Measurements from ENCODE around the gene LDLRAD4.
"Not testable (repeated sequence)": the region's sequence is repeated elsewhere in the genome, so short reads cannot be mapped to it uniquely, and the experiment has no call there.

The LDLRAD4 gene

DNA sequence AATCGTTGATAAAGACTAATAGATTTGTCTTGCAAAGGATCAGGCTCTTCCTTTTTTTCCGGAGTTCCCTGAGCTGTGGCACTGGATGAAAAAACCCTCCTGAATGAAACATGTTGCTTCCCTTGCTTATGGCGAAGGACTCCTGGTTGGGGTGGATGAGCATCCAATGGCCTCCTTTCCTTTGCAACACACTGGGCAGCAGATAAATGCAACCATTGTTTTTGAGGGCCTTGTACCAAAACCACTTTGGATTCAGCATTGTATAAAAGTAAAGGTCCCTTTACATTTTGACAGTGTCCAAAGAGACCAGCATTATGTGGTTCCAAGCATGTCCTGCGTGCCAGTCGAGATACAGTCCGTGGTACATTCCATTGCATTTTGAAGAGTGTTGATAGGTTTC lies 463.1 kb downstream of the LDLRAD4 start:
- TF ChIP-seq CTCF (IDR thresholded peaks at IDR 0.05; ENCODE audit: low read depth, low read length), result no peak

GRCh38 chr18:13684546-13684945 lies 466.0 kb downstream of the LDLRAD4 start:
- DNase-seq, result no peak
- Histone ChIP-seq H3K4me3 (ENCODE audit: low read depth, low read length) (no peak overlapping the region), H3K9me3 (ENCODE audit: severe bottlenecking) (no peaks in the 10 kb centered on the region), H3K27me3 (ENCODE audit: insufficient read depth, low read depth, severe bottlenecking) (no peaks in the 10 kb centered on the region), H3K27ac (no peak overlapping the region), H3K36me3 (0 out of 2 replicates have a peak, but pooled peaks cover 3% of the 10 kb centered on the region)
- TF ChIP-seq CTCF (IDR thresholded peaks at IDR 0.05; ENCODE audit: low read depth, low read length), result no peak

More for the DNA sequence above, 463.1 kb downstream of the LDLRAD4 start:
- no peaks in the 10 kb centered on the region for H3K9me3 ChIP-seq (ENCODE audit: severe bottlenecking)
- DNase-seq, result no peak
- no peak overlapping the region for H3K27ac ChIP-seq
- H3K27me3 ChIP-seq (ENCODE audit: insufficient read depth, low read depth, severe bottlenecking), result no peaks in the 10 kb centered on the region
- H3K4me3 ChIP-seq (ENCODE audit: low read depth, low read length), result no peak overlapping the region
- H3K36me3 ChIP-seq, result 0 out of 2 replicates have a peak, but pooled peaks cover 3% of the 10 kb centered on the region

DNA sequence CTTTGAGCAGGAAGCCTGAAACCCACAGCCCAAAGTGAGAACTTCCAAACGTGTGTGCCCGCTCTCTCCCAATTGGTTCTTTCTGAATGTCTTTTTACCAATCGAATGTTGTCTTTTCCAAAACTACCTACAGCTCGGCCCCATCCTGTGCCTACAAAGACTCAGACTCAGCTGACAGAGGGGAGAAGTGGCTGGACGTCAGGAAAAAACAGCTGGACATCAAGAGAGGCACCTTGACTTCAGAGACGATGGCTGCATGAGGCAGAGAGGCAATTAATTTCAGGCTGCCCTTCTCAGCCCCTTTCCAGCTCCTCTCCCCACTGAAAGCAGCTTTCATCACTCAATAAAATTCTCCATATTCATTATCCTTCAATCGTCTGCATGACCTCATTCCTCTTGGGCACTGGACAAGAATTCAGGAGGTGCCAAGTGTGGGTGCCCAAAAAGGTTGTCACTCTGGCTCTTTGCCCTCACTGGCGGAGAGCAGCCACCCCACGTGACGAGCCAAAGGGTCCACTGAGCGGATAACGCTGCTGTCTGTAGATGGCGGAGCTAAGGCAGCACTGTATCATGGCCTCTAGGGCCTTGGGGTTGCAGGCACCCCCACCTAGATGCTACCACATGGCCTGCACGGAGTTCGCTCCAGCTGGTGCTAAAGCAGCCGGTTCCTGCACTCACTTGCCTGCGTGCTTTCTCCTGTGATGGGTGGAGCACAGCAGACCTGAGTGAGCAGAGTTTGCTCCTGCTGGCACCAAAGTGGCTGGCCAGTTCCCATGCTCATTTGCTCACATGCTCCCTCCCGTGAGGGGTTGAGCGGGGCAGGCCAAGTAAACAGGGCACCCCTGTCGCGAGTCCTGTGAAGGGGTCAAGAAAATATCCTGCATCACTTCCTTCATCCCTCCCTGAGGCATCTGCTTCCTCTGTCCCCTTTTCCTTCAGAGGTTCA lies 469.9 kb downstream of the LDLRAD4 start:
- no peaks in the 10 kb centered on the region for H3K27me3 ChIP-seq (ENCODE audit: insufficient read depth, low read depth, severe bottlenecking)
- TF ChIP-seq CTCF (IDR thresholded peaks at IDR 0.05; ENCODE audit: low read depth, low read length), result no peak

GRCh38 chr18:13690060-13690459 lies 471.5 kb downstream of the LDLRAD4 start:
- not testable (repeated sequence) for H3K9me3 ChIP-seq (ENCODE audit: severe bottlenecking); H3K27me3 ChIP-seq (ENCODE audit: insufficient read depth, low read depth, severe bottlenecking); DNase-seq; H3K4me3 ChIP-seq (ENCODE audit: low read depth, low read length); H3K27ac ChIP-seq; H3K36me3 ChIP-seq

More for the DNA sequence above, 469.9 kb downstream of the LDLRAD4 start:
- no peak overlapping the region for H3K4me3 ChIP-seq (ENCODE audit: low read depth, low read length)
- no peaks in the 10 kb centered on the region for H3K9me3 ChIP-seq (ENCODE audit: severe bottlenecking)
- no peaks in the 10 kb centered on the region for H3K36me3 ChIP-seq
- no peak for DNase-seq
- H3K27ac ChIP-seq, result no peak overlapping the region

DNA sequence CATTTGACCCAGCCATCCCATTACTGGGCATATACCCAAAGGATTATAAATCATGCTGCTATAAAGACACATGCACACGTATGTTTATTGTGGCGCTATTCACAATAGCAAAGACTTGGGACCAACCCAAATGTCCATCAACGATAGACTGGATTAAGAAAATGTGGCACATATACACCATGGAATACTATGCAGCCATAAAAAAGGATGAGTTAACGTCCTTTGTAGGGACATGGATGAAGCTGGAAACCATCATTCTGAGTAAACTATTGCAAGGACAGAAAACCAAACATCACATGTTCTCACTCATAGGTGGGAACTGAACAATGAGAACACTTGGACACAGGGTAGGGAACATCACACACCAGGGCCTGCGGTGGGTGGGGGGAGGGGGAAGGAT lies 476.8 kb downstream of the LDLRAD4 start:
- H3K27me3 ChIP-seq (ENCODE audit: insufficient read depth, low read depth, severe bottlenecking); H3K27ac ChIP-seq; H3K9me3 ChIP-seq (ENCODE audit: severe bottlenecking); DNase-seq; H3K36me3 ChIP-seq; H3K4me3 ChIP-seq (ENCODE audit: low read depth, low read length): not testable (repeated sequence)

GRCh38 chr18:13696961-13697360 lies 478.4 kb downstream of the LDLRAD4 start:
- H3K27ac ChIP-seq, result no peak overlapping the region
- no peak overlapping the region for H3K4me3 ChIP-seq (ENCODE audit: low read depth, low read length)
- H3K36me3 ChIP-seq, result no peaks in the 10 kb centered on the region
- no peak for TF ChIP-seq CTCF (IDR thresholded peaks at IDR 0.05; ENCODE audit: low read depth, low read length)
- H3K9me3 ChIP-seq (ENCODE audit: severe bottlenecking), result no peaks in the 10 kb centered on the region
- H3K27me3 ChIP-seq (ENCODE audit: insufficient read depth, low read depth, severe bottlenecking), result no peaks in the 10 kb centered on the region
- DNase-seq, result no peak

Measured in WERI-Rb-1 (cell line).